HepG2 (cell line): ENCODE data around the gene DLX5. TPM values are rescaled to one million over a fixed set of nuclear protein-coding genes. Genes with fewer than 3 reads are reported as not detected.

ENCODE experiments used
- ESRRA ChIP-seq: sonication (generic); formaldehyde crosslinking; IDR thresholded peaks from 2 replicates; pipeline ENCODE4 v1.5.1; 2020; ENCODE audit warnings: mild to moderate bottlenecking, low read depth, missing genetic modification reagents
- FOXC1 ChIP-seq: sonication (generic); formaldehyde crosslinking; IDR thresholded peaks from 2 replicates; pipeline ENCODE4 v1.8.0; 2022; ENCODE audit warnings: mild to moderate bottlenecking, missing genetic modification reagents, borderline replicate concordance
- HES4 ChIP-seq: sonication (generic); formaldehyde crosslinking; IDR thresholded peaks from 2 replicates; pipeline ENCODE4 v1.9.0; 2021; ENCODE audit warnings: mild to moderate bottlenecking, missing genetic modification reagents, borderline replicate concordance
- HNF4A ChIP-seq: sonication (generic); formaldehyde crosslinking; IDR thresholded peaks from 2 replicates; pipeline ENCODE4 v1.4.0; 2020; ENCODE audit warnings: missing genetic modification reagents
- HOXA7 ChIP-seq: sonication (generic); formaldehyde crosslinking; IDR thresholded peaks from 2 replicates; pipeline ENCODE4 v1.8.1; 2022; ENCODE audit warnings: mild to moderate bottlenecking, missing genetic modification reagents, moderate library complexity
- KLF16 ChIP-seq, 2 experiments: sonication (generic) in 1 of 2; formaldehyde crosslinking in 1 of 2; IDR thresholded peaks; 2 replicates each; pipeline versions ENCODE4 v1.6.1 to v1.8.0; 2016 to 2023; ENCODE audit warnings: missing genetic modification reagents in 2 of 2, missing compliant biosample characterization in 1 of 2
- MIXL1 ChIP-seq: IDR thresholded peaks from 2 replicates; pipeline ENCODE4 v1.6.1; 2016
- NAIF1 ChIP-seq: sonication (generic); formaldehyde crosslinking; IDR thresholded peaks from 2 replicates; pipeline ENCODE4 v1.5.0; 2020; ENCODE audit warnings: mild to moderate bottlenecking, missing genetic modification reagents, borderline replicate concordance
- NBN ChIP-seq: fragments of 450-650 bp; conservative IDR thresholded peaks from 2 replicates; pipeline ENCODE4 v1.6.1; 2017
- PAWR ChIP-seq: sonication (generic); formaldehyde crosslinking; IDR thresholded peaks from 2 replicates; pipeline ENCODE4 v1.4.0; 2020; ENCODE audit warnings: missing genetic modification reagents, mild to moderate bottlenecking, borderline replicate concordance
- ZBTB14 ChIP-seq: sonication (generic); formaldehyde crosslinking; IDR thresholded peaks from 2 replicates; pipeline ENCODE4 v1.4.0; 2020; ENCODE audit warnings: missing genetic modification reagents
- ZFP36 ChIP-seq: fragments of 150-350 bp; IDR thresholded peaks from 2 replicates; pipeline ENCODE4 v1.6.1; 2018; ENCODE audit warnings: borderline replicate concordance, low read length, low read depth; ENCODE audit not compliant: partially characterized antibody
- ZFP62 ChIP-seq: sonication (generic); formaldehyde crosslinking; IDR thresholded peaks from 2 replicates; pipeline ENCODE4 v1.4.0; 2020; ENCODE audit warnings: missing genetic modification reagents
- ZNF280B ChIP-seq: sonication (generic); formaldehyde crosslinking; IDR thresholded peaks from 2 replicates; pipeline ENCODE4 v1.5.0; 2020; ENCODE audit warnings: missing genetic modification reagents, mild to moderate bottlenecking, borderline replicate concordance
- ZNF562 ChIP-seq: sonication (generic); formaldehyde crosslinking; IDR thresholded peaks from 2 replicates; pipeline ENCODE4 v1.8.0; 2022; ENCODE audit warnings: missing genetic modification reagents, borderline replicate concordance
- ZNF567 ChIP-seq: sonication (generic); formaldehyde crosslinking; IDR thresholded peaks from 2 replicates; pipeline ENCODE4 v1.8.1; 2023; ENCODE audit warnings: mild to moderate bottlenecking, missing genetic modification reagents, borderline replicate concordance
- ZNF569 ChIP-seq: sonication (generic); formaldehyde crosslinking; IDR thresholded peaks from 2 replicates; pipeline ENCODE4 v1.5.0; 2020; ENCODE audit warnings: mild to moderate bottlenecking, missing genetic modification reagents, moderate library complexity, borderline replicate concordance
- ZNF850 ChIP-seq: sonication (generic); formaldehyde crosslinking; conservative IDR thresholded peaks from 2 replicates; pipeline ENCODE4 v1.9.0; 2021; ENCODE audit warnings: mild to moderate bottlenecking, missing genetic modification reagents
- ZSCAN20 ChIP-seq: sonication (generic); formaldehyde crosslinking; IDR thresholded peaks from 2 replicates; pipeline ENCODE4 v1.4.0; 2020; ENCODE audit warnings: missing genetic modification reagents, mild to moderate bottlenecking, borderline replicate concordance
- ZSCAN29 ChIP-seq: sonication (generic); formaldehyde crosslinking; conservative IDR thresholded peaks from 2 replicates; pipeline ENCODE4 v1.4.0; 2020; ENCODE audit warnings: mild to moderate bottlenecking, missing genetic modification reagents
- polyA plus RNA-seq, 8 experiments: library from polyadenylated mRNA; depleted of rRNA in 3 of 8; stranded (reverse) in 7 of 8; unstranded in 1 of 8; fragments of >200 nt; fragmentation: Illumina TruSeq in 4 of 8; extraction: Trizol in 4 of 8; gene quantifications; 2 replicates each; pipeline versions ENCODE4 v1.2.1 to v1.2.3, GENCODE V29; 2011 to 2016; ENCODE audit warnings: low read depth in 4 of 8, missing spikeins in 1 of 8, mixed read lengths in 1 of 8; ENCODE audit not compliant: insufficient read depth in 1 of 8
- total RNA-seq, 5 experiments: library from RNA; depleted of rRNA; stranded (reverse); fragments of >200 nt; fragmentation: Illumina TruSeq; extraction: Trizol; gene quantifications; 2 replicates each; pipeline ENCODE4 v1.2.3, GENCODE V29; 2016; ENCODE audit warnings: low read depth in 1 of 5
- TF ChIP-seq, protein P1 (sequence below): sonication (generic); formaldehyde crosslinking; IDR thresholded peaks from 2 replicates; pipeline ENCODE4 v1.4.0; 2020; ENCODE audit warnings: missing genetic modification reagents
- TF ChIP-seq, protein P2 (sequence below): sonication (generic); IDR thresholded peaks from 2 replicates; pipeline ENCODE4 v1.6.1; 2016; ENCODE audit warnings: low read depth, borderline replicate concordance
- TF ChIP-seq, protein P3 (sequence below): sonication (generic); formaldehyde crosslinking; IDR thresholded peaks from 2 replicates; pipeline ENCODE4 v1.4.0; 2020; ENCODE audit warnings: missing genetic modification reagents

DLX5 gene
- total and polyA plus RNA-seq, 2 of the 13 experiments (the other 11 are each of a cell fraction or from before 2014, with no cell fraction given): not detected

DNA sequence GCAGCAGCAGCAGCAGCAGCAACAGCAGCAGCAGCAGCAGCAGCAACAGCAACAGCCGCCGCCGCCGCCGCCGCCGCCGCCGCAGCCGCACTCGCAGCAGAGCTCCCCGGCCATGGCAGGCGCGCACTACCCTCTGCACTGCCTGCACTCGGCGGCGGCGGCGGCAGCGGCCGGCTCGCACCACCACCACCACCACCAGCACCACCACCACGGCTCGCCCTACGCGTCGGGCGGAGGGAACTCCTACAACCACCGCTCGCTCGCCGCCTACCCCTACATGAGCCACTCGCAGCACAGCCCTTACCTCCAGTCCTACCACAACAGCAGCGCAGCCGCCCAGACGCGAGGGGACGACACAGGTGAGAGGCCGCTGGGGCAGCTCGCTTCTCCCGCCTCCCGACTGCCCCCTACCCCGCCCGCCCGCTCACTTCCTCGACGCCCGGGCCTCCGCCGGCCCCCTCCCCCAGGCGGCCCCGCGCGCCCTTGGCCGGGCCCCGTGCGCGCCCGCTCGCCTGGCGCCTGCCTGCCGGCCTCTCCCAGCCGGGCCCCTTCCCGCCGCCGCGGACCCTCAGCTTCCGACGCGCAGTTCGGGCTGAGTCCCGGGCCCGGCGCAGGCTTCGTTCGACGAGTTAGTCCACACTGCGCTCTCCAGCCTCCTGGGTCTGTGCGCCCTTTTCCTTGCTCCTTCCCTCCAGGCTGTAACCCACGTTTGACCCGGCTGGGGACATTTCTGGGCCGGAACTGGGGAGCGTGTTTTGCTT lies 18.4 kb downstream of the DLX5 start (continued):
- TF ChIP-seq, protein P1, sequence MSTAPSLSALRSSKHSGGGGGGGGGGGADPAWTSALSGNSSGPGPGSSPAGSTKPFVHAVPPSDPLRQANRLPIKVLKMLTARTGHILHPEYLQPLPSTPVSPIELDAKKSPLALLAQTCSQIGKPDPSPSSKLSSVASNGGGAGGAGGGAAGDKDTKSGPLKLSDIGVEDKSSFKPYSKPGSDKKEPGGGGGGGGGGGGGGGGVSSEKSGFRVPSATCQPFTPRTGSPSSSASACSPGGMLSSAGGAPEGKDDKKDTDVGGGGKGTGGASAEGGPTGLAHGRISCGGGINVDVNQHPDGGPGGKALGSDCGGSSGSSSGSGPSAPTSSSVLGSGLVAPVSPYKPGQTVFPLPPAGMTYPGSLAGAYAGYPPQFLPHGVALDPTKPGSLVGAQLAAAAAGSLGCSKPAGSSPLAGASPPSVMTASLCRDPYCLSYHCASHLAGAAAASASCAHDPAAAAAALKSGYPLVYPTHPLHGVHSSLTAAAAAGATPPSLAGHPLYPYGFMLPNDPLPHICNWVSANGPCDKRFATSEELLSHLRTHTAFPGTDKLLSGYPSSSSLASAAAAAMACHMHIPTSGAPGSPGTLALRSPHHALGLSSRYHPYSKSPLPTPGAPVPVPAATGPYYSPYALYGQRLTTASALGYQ (CRISPR knock-in tag): no peak
- TF ChIP-seq HNF4A (no peak), ZFP62 (no peak), KLF16 (CRISPR knock-in tag; IDR thresholded peaks at IDR 0.05) (peak in 1 of 2 experiments; percentile 41; a peak in 1 of 4 replicates), ESRRA (CRISPR knock-in tag) (no peak), ZNF850 (CRISPR knock-in tag) (no peak), ZSCAN29 (no peak), FOXC1 (CRISPR knock-in tag) (0 out of 2 replicates have a peak, but pooled peaks have one; percentile 31), HOXA7 (no peak), HES4 (no peak; the same call in 1 of the 2 replicates), ZBTB14 (CRISPR knock-in tag) (no peak), ZNF569 (no peak), ZFP36 (no peak), ZNF280B (CRISPR knock-in tag) (peak; percentile 42; the same call in 1 of the 2 replicates), ZNF567 (no peak), NAIF1 (CRISPR knock-in tag) (no peak), ZSCAN20 (CRISPR knock-in tag) (no peak), MIXL1 (no peak), ZNF562 (CRISPR knock-in tag) (no peak; the same call in 1 of the 2 replicates), NBN (no peak), PAWR (CRISPR knock-in tag) (no peak)
- TF ChIP-seq, protein P2, sequence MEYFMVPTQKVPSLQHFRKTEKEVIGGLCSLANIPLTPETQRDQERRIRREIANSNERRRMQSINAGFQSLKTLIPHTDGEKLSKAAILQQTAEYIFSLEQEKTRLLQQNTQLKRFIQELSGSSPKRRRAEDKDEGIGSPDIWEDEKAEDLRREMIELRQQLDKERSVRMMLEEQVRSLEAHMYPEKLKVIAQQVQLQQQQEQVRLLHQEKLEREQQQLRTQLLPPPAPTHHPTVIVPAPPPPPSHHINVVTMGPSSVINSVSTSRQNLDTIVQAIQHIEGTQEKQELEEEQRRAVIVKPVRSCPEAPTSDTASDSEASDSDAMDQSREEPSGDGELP: peak; percentile 24; the same call in 1 of the 2 replicates
- TF ChIP-seq, protein P3, sequence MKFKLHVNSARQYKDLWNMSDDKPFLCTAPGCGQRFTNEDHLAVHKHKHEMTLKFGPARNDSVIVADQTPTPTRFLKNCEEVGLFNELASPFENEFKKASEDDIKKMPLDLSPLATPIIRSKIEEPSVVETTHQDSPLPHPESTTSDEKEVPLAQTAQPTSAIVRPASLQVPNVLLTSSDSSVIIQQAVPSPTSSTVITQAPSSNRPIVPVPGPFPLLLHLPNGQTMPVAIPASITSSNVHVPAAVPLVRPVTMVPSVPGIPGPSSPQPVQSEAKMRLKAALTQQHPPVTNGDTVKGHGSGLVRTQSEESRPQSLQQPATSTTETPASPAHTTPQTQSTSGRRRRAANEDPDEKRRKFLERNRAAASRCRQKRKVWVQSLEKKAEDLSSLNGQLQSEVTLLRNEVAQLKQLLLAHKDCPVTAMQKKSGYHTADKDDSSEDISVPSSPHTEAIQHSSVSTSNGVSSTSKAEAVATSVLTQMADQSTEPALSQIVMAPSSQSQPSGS (CRISPR knock-in tag): no peak
